ENCODE measurements around the gene TMEM258.

The TMEM258 gene

DNA sequence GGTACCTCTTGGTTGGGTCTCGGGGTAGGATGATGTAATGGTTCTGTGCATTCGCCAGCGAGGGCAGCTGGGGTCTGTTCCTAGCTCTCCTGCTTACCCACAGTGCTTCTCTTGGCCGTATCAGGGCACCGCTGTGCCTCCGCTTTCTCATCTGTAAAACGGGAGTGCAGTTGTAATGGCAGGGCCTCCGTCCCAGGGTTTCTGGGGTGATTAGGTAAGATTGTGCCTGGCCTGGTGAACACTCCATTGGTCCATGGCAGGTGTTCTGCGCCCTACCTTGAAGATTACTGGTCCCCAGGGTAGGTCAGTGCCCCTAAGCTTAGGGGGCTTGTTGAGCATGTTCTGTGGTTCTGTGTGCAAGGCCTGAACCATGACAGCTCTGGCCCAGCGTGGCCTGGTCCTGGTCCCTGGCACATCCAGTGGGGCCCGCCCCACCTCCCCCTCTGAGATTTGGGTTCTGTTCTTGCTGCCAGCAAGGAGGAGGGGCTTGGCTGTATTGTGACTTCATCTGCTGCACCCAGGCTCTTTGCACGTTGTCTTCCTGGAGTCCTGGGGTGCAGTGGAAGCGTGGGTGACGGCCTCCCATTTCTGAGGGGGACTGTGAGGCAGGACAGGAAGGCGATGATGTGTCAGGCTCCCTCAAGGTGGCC lies 35.1 kb downstream of the TMEM258 start:
- H3K4me3 ChIP-seq (ENCODE audit: low read length) = no peak overlapping the region
- DNase-seq (ENCODE audit: low read depth) = no peak
- TF ChIP-seq, protein P1, sequence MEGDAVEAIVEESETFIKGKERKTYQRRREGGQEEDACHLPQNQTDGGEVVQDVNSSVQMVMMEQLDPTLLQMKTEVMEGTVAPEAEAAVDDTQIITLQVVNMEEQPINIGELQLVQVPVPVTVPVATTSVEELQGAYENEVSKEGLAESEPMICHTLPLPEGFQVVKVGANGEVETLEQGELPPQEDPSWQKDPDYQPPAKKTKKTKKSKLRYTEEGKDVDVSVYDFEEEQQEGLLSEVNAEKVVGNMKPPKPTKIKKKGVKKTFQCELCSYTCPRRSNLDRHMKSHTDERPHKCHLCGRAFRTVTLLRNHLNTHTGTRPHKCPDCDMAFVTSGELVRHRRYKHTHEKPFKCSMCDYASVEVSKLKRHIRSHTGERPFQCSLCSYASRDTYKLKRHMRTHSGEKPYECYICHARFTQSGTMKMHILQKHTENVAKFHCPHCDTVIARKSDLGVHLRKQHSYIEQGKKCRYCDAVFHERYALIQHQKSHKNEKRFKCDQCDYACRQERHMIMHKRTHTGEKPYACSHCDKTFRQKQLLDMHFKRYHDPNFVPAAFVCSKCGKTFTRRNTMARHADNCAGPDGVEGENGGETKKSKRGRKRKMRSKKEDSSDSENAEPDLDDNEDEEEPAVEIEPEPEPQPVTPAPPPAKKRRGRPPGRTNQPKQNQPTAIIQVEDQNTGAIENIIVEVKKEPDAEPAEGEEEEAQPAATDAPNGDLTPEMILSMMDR (IDR thresholded peaks at IDR 0.05; ENCODE audit: insufficient read depth, low read depth, low read length, missing control alignments) = no peak

DNA sequence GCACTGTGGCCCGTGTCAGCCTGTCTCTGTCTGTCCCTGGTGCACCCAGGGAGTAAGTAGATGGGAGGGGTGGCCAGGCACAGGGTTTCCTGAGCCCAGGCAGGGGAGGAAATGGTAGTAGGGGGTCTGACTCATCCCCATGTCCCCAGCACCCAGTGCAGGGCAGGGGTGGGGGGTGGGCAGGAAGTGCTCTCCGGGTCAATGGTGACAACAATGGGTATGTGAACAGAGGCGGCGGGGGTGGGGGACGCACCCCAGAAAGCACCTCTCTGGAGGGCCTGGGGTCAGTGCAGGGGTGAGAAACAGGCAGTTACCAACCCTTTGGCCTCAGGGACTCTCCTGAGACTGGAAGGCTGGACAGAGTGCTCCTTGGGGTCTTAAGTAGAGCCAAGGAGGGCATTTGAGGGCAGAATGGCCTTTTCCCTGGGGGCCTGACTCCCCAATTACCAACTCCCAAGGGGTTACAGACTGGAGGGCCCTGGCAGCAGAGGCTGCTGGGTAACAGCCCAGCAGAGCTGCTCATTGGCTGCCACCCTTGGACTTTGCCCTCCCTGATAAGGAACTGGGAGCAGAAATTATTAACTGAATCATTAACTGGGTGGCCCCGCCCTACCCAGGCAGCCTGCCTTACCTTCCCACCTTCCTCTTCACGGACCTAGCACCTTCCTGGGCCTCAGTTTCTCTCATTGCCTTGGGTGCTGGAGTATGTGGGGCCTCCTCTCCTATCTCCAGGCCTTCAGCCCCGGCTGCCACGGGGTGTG lies 35.8 kb downstream of the TMEM258 start:
- DNase-seq (ENCODE audit: low read depth) = no peak
- TF ChIP-seq, protein P1 (IDR thresholded peaks at IDR 0.05; ENCODE audit: insufficient read depth, low read depth, low read length, missing control alignments) = no peak
- H3K4me3 ChIP-seq (ENCODE audit: low read length) = no peak overlapping the region

DNA sequence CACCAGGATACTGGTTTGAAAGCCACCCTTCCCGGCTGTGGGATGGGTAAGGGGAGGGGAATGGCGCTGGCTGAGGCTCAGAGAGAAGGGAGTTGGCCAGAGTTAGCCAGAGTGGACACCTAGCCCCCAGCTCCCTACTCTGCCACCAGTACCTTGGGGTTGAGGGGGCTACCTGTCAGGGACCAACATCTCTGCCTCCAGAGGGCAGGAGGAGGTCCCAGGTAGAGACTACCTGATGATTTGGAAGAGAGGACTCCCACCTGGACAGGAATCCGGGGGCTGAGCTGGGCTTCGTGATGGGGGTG lies 36.3 kb downstream of the TMEM258 start:
- H3K4me3 ChIP-seq (ENCODE audit: low read length) = no peak overlapping the region
- DNase-seq (ENCODE audit: low read depth) = no peak
- TF ChIP-seq, protein P1 (IDR thresholded peaks at IDR 0.05; ENCODE audit: insufficient read depth, low read depth, low read length, missing control alignments) = no peak

DNA sequence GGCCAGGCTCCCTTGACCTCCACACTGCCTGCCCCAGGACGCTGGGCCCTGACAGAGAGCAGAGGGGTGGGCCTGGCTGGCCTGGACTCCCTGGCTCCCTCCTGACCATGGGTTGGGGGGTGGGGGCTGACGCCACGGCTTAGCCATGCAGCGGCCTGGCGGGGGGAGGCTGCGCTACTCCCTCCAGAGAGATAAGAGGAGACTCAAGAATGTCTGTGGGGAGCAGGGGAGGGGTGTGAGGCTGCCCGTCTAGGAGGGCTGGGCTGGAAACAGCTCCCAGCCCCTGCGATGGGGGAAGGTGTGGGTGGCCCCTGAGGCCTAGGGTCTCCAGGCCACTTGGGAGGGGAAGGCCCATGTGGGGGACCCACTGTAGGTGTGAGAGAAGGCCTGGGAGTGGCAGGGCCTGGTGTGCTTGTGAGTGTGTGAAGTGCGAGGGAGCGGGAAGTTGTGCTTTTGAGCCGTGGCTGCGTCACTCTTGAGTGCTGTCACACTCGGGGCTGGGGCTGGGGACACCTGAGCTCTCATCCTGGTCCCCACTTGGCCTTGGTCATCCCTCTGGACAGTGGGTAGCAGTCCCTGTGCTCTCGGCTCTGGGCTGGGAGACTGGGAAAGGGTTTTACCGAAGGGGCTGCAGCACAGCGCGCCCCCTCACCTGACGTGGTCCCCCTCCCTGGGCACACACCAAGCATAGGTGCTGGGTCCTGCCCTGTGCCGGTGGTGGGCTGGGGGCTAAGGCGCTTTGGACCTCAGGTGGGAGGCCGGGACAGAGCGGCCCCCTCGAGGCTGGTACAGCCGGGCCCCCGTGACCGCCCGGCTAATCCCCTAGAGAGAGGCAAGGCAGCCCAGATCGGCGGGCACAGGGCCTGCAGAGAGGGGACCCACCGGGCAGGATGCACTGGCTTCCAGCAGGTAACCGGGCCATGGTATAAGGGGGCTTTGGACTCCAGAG lies 37.6 kb downstream of the TMEM258 start:
- DNase-seq (ENCODE audit: low read depth) = no peak
- TF ChIP-seq, protein P1 (IDR thresholded peaks at IDR 0.05; ENCODE audit: insufficient read depth, low read depth, low read length, missing control alignments) = no peak
- H3K4me3 ChIP-seq (ENCODE audit: low read length) = no peak overlapping the region

DNA sequence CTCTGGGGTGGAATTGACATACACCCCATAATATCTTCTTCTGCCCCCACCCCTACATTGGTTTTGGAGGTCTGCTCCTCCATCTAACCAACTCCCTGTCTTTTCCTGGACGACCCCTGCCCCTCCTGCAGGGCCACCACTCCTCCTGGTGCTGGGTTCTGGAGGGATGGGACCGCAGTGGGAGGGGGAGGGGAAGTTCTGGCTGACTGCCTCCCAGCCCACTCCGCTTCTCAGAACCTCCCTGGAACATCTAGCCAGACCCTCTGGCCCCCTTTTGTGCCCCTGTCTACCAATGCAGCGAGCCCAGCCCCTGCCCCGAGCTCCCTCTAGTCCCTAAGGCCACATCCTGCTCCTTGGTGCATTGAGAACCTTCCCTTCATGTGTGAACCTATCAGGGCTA lies 38.7 kb downstream of the TMEM258 start:
- TF ChIP-seq, protein P1 (IDR thresholded peaks at IDR 0.05; ENCODE audit: insufficient read depth, low read depth, low read length, missing control alignments) = no peak
- no peak overlapping the region for H3K4me3 ChIP-seq (ENCODE audit: low read length)
- DNase-seq (ENCODE audit: low read depth) = no peak

DNA sequence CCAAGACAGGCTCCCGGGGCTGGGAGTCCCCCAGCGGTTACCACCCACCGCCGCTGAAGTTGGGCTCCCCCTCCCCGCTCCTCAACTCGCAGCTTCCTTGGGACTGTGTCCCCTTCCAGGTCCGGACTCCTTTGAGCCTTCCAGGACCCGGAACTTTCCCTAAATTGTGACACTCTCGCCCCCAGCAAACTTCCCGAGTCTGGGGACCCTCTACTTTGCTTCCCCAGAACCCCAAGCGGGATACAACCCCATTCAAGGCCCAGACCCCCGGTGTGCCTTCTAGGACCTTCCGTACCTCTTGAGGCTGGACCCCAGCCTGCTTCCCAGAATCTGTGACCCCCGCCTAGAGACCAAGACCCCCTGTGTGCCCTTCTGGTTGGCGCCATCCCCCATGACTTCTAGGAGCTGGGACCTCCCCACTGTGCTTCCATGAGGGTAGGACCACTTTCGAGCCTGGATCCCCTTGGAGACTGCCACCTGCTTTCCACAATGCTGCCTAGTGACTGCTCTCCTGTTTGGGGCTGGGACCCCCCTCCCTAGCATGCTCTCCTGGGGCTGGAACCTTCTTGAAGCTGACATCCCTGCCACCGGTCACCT lies 39.4 kb downstream of the TMEM258 start:
- TF ChIP-seq, protein P1 (IDR thresholded peaks at IDR 0.05; ENCODE audit: insufficient read depth, low read depth, low read length, missing control alignments) = no peak
- DNase-seq (ENCODE audit: low read depth) = no peak
- no peak overlapping the region for H3K4me3 ChIP-seq (ENCODE audit: low read length)
